Sigmoid colon (tissue), 4 donors: ENCODE data around the gene INTS14.

Source experiments
- CTCF ChIP-seq, 4 experiments: fragments of 450-650 bp in 3 of 4; fragments of 200-600 bp in 1 of 4; IDR thresholded peaks; one replicate each; pipeline ENCODE4 v1.5.1; 2016 to 2019; ENCODE audit warnings: antibody characterized with exemption in 4 of 4, mild to moderate bottlenecking in 3 of 4, moderate library complexity in 2 of 4
- EP300 ChIP-seq, 4 donors: sonication (generic); formaldehyde crosslinking; IDR thresholded peaks; one replicate each; pipeline ENCODE4 v1.6.1; 2017; ENCODE audit warnings: antibody characterized with exemption in 4 of 4

- TF ChIP-seq CTCF (IDR thresholded peaks at IDR 0.05) (no peak), EP300 (IDR thresholded peaks at IDR 0.05) (no peak)
Measured at GRCh38 chr15:65626856-65627255, 15.9 kb upstream of the INTS14 start.
